ENCODE measurements around the gene IPMK. TPM values are rescaled to one million over a fixed set of nuclear protein-coding genes. Genes with fewer than 3 reads are reported as not detected.

IPMK gene
- total and polyA plus RNA-seq, 4 donors, result 2.6 to 16.7 (median 5.0) TPM

DNA sequence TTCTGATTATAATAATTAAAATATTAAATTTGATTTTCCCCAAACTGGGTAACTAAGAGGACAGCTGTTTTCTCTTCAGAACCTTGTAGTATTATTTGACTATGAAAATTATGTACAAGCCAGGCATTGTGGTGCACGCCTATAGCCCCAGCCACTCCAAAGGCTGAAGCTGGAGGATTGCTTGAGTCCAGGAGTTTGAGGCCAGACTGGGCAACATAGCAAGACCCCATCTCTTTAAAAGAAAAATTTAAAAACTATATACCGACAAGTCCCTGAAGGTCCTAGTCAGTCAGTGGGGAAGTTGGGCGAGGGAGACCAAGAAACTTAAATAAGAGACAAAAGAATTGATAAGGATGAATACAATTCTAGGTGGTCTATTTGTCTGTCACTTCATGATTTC is 40.0 kb upstream of the IPMK start:
- H3K4me1 ChIP-seq (ENCODE audit: control insufficient read depth in 5 of 5, insufficient read depth in 5 of 5, low read length in 5 of 5), result no peaks in the 10 kb centered on the region
- WGBS, 2 donors, result 94 to 95% methylated on average over 3 of the region's 3 CpGs
- TF ChIP-seq, protein P1, sequence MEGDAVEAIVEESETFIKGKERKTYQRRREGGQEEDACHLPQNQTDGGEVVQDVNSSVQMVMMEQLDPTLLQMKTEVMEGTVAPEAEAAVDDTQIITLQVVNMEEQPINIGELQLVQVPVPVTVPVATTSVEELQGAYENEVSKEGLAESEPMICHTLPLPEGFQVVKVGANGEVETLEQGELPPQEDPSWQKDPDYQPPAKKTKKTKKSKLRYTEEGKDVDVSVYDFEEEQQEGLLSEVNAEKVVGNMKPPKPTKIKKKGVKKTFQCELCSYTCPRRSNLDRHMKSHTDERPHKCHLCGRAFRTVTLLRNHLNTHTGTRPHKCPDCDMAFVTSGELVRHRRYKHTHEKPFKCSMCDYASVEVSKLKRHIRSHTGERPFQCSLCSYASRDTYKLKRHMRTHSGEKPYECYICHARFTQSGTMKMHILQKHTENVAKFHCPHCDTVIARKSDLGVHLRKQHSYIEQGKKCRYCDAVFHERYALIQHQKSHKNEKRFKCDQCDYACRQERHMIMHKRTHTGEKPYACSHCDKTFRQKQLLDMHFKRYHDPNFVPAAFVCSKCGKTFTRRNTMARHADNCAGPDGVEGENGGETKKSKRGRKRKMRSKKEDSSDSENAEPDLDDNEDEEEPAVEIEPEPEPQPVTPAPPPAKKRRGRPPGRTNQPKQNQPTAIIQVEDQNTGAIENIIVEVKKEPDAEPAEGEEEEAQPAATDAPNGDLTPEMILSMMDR (IDR thresholded peaks at IDR 0.05; ENCODE audit: control extremely low read depth, extremely low read depth), result no peak
- no peak for ATAC-seq (ENCODE audit: insufficient read depth, low FRiP score)
- DNase-seq, result no peak
- no peaks in the 10 kb centered on the region for H3K9me3 ChIP-seq (ENCODE audit: control insufficient read depth in 4 of 4, insufficient read depth in 3 of 4, low read length in 3 of 4)
- H3K9ac ChIP-seq (ENCODE audit: insufficient read depth in 1 of 2, low read length in 2 of 2), result no peak overlapping the region
- H3K27me3 ChIP-seq (ENCODE audit: control insufficient read depth in 3 of 3, insufficient read depth in 3 of 3, low read length in 2 of 3), result peaks cover 0 to 4% (median 0%) of the 10 kb centered on the region in 3 donors
- no peak overlapping the region for H3K4me3 ChIP-seq
- no peaks in the 10 kb centered on the region for H3K36me3 ChIP-seq (ENCODE audit: control insufficient read depth in 4 of 4, insufficient read depth in 4 of 4, low read length in 4 of 4)
- no peak overlapping the region for H3K27ac ChIP-seq (ENCODE audit: low read depth in 1 of 2, low read length in 1 of 2)

- Histone ChIP-seq H3K36me3 (ENCODE audit: control insufficient read depth in 4 of 4, insufficient read depth in 4 of 4, low read length in 4 of 4) (no peaks in the 10 kb centered on the region), H3K9me3 (ENCODE audit: control insufficient read depth in 4 of 4, insufficient read depth in 3 of 4, low read length in 3 of 4) (no peaks in the 10 kb centered on the region), H3K4me1 (ENCODE audit: control insufficient read depth in 5 of 5, insufficient read depth in 5 of 5, low read length in 5 of 5) (no peaks in the 10 kb centered on the region), H3K4me3 (no peak overlapping the region), H3K27me3 (ENCODE audit: control insufficient read depth in 3 of 3, insufficient read depth in 3 of 3, low read length in 2 of 3) (peaks cover 0 to 4% (median 0%) of the 10 kb centered on the region in 3 donors), H3K9ac (ENCODE audit: insufficient read depth in 1 of 2, low read length in 2 of 2) (no peak overlapping the region), H3K27ac (ENCODE audit: low read depth in 1 of 2, low read length in 1 of 2) (no peak overlapping the region)
- no peak for DNase-seq
- no peak for ATAC-seq (ENCODE audit: insufficient read depth, low FRiP score)
- TF ChIP-seq, protein P1 (IDR thresholded peaks at IDR 0.05; ENCODE audit: control extremely low read depth, extremely low read depth), result no peak
- WGBS, 2 donors, result 53 to 69% methylated on average over 4 of the region's 4 CpGs
These were observed 38.1 kb upstream of the IPMK start for GRCh38 chr10:58305821-58306220.

DNA sequence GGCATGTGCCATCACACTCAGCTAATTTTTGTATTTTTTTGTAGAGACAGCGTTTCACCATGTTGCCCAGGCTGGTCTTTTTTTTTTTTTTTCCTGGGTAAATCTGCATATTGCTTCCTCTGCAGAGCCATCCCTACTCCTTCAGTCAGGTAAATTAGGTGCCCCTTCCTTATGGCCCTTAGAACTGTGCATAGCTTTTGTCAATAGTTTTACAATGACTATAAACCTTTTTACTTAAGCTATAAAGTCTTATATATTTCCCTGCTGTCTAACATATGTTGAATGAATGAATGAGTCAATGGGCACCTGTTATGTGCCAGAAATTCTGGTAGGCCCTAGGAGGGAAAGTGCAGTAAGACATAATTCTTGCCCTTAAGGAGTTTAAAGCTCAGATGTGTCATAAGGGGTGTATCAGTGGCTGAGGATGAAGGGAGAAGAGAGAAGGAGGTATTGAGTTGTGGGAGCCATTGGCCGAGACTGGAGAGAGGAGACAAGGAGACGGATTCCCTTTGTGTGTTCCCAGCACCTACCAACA is 36.5 kb upstream of the IPMK start:
- peaks cover 0 to 4% (median 0%) of the 10 kb centered on the region in 3 donors for H3K27me3 ChIP-seq (ENCODE audit: control insufficient read depth in 3 of 3, insufficient read depth in 3 of 3, low read length in 2 of 3)
- no peak overlapping the region for H3K27ac ChIP-seq (ENCODE audit: low read depth in 1 of 2, low read length in 1 of 2)
- DNase-seq (no peak), ATAC-seq (ENCODE audit: insufficient read depth, low FRiP score) (no peak)
- H3K9ac ChIP-seq (ENCODE audit: insufficient read depth in 1 of 2, low read length in 2 of 2), result no peak overlapping the region
- 88 to 92% methylated on average over 3 of the region's 3 CpGs for WGBS, 2 donors
- TF ChIP-seq, protein P1 (IDR thresholded peaks at IDR 0.05; ENCODE audit: control extremely low read depth, extremely low read depth), result no peak
- no peak overlapping the region for H3K4me3 ChIP-seq
- no peaks in the 10 kb centered on the region for H3K36me3 ChIP-seq (ENCODE audit: control insufficient read depth in 4 of 4, insufficient read depth in 4 of 4, low read length in 4 of 4)
- no peaks in the 10 kb centered on the region for H3K4me1 ChIP-seq (ENCODE audit: control insufficient read depth in 5 of 5, insufficient read depth in 5 of 5, low read length in 5 of 5)
- no peaks in the 10 kb centered on the region for H3K9me3 ChIP-seq (ENCODE audit: control insufficient read depth in 4 of 4, insufficient read depth in 3 of 4, low read length in 3 of 4)

- TF ChIP-seq, protein P1 (IDR thresholded peaks at IDR 0.05; ENCODE audit: control extremely low read depth, extremely low read depth), result no peak
- Histone ChIP-seq H3K27ac (ENCODE audit: low read depth in 1 of 2, low read length in 1 of 2) (no peak overlapping the region), H3K36me3 (ENCODE audit: control insufficient read depth in 4 of 4, insufficient read depth in 4 of 4, low read length in 4 of 4) (no peaks in the 10 kb centered on the region), H3K9me3 (ENCODE audit: control insufficient read depth in 4 of 4, insufficient read depth in 3 of 4, low read length in 3 of 4) (no peaks in the 10 kb centered on the region), H3K4me3 (no peak overlapping the region), H3K27me3 (ENCODE audit: control insufficient read depth in 3 of 3, insufficient read depth in 3 of 3, low read length in 2 of 3) (peaks cover 0 to 4% (median 0%) of the 10 kb centered on the region in 3 donors), H3K9ac (ENCODE audit: insufficient read depth in 1 of 2, low read length in 2 of 2) (no peak overlapping the region), H3K4me1 (ENCODE audit: control insufficient read depth in 5 of 5, insufficient read depth in 5 of 5, low read length in 5 of 5) (no peaks in the 10 kb centered on the region)
- DNase-seq, result no peak
- 48 to 77% methylated on average over 2 of the region's 2 CpGs for WGBS, 2 donors
- no peak for ATAC-seq (ENCODE audit: insufficient read depth, low FRiP score)
These were observed 34.6 kb upstream of the IPMK start for GRCh38 chr10:58302254-58302653.
